ENCODE data around the gene C2orf49.
A peak's percentile ranks its signal among the peaks of the same experiment; 100 is the strongest.

The C2orf49 gene

GRCh38 chr2:105398336-105399206, 61.2 kb downstream of the C2orf49 start, which contains the start of gene FHL2:
Gene FHL2 (minus strand): TSS chr2:105399051. CDS start chr2:105386516, 12,535 bp downstream.
- no peak within 1 kb of the TSS for H3K27ac ChIP-seq (ENCODE audit: low read length)
- H3K79me2 ChIP-seq (ENCODE audit: insufficient read depth, low read length), result no peaks in the 10 kb centered on the region
- H3K4me1 ChIP-seq (ENCODE audit: insufficient read depth, low read length), result no peaks in the 10 kb centered on the region
- H3K36me3 ChIP-seq (ENCODE audit: insufficient read depth, low read length), result no peaks in the 10 kb centered on the region
- peak; percentile 26 for TF ChIP-seq CTCF (IDR thresholded peaks at IDR 0.05; ENCODE audit: borderline replicate concordance, extremely low read depth, low read length, poor library complexity, severe bottlenecking)
- TF ChIP-seq EZH2 (IDR thresholded peaks at IDR 0.05; ENCODE audit: borderline replicate concordance, low read depth, low read length, severe bottlenecking), result no peak
- ATAC-seq (ENCODE audit: insufficient read depth, low read depth) (peak; percentile 97), DNase-seq (peak; percentile 60)
- H3K27me3 ChIP-seq (ENCODE audit: insufficient read depth, low read length, poor library complexity), result peaks cover 3% of the 10 kb centered on the region
- H3K4me2 ChIP-seq (ENCODE audit: insufficient read depth, low read length), result no peak within 1 kb of the TSS; the same call in 1 of the 2 replicates
- H3K4me3 ChIP-seq (ENCODE audit: low read depth in 1 of 2, low read length in 2 of 2), result no peak within 1 kb of the TSS
- H3K9me3 ChIP-seq (ENCODE audit: insufficient read depth, low read length, severe bottlenecking), result no peaks in the 10 kb centered on the region
- H4K20me1 ChIP-seq (ENCODE audit: insufficient read depth, low read length), result no peaks in the 10 kb centered on the region
- H3K9ac ChIP-seq (ENCODE audit: low read depth, low read length), result no peak within 1 kb of the TSS
- no peak within 1 kb of the TSS for H2AFZ ChIP-seq (ENCODE audit: low read depth, low read length)

All from DND-41 (cell line).